Sigmoid colon (tissue), 4 donors: ENCODE data around the gene NXPH3.

Experiments
- CTCF ChIP-seq, 4 experiments: fragments of 450-650 bp in 3 of 4; fragments of 200-600 bp in 1 of 4; IDR thresholded peaks; one replicate each; pipeline ENCODE4 v1.5.1; 2016 to 2019; ENCODE audit warnings: antibody characterized with exemption in 4 of 4, mild to moderate bottlenecking in 3 of 4, moderate library complexity in 2 of 4
- POLR2AphosphoS5 ChIP-seq, 4 donors: sonication (generic); formaldehyde crosslinking; IDR thresholded peaks; one replicate each; pipeline ENCODE4 v1.6.1; 2017; ENCODE audit warnings: antibody characterized with exemption in 4 of 4

GRCh38 chr17:49530118-49530517, 45.6 kb upstream of the NXPH3 start:
- TF ChIP-seq CTCF (IDR thresholded peaks at IDR 0.05): no peak
- no peak for TF ChIP-seq POLR2AphosphoS5 (IDR thresholded peaks at IDR 0.05)
